ENCODE results near the gene VPS13D. TPM values are rescaled to one million over a fixed set of nuclear protein-coding genes. Genes with fewer than 3 reads are reported as not detected.

VPS13D gene
- total RNA-seq, 1 experiment from 2014 or later, result 31.6 TPM

DNA sequence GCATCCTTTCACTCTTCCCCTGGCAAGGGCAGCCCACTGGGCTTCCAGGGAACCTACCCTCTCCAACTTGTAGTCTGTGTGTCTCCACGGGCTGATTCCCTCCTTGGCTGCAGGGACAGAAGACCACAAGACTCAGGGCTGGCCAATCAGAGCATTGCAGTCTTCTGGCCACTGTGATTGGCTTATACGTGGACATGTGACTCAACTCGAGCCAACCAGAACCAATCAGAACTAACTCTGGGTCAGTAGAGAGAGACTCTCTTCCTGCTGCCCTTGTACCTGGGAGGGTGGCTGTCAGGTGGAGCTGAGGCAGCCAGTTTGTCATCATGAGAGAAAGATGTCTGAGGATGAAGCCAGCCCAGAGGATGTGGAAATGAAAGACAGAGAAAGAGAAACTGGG lies 324.1 kb downstream of the VPS13D start:
- H3K79me2 ChIP-seq (ENCODE audit: insufficient read depth, low read length), result no peaks in the 10 kb centered on the region
- CTCF ChIA-PET, result no interaction called here
- intact Hi-C loops (cut with micrococcal nuclease), result no loop called here
- POLR2A ChIA-PET, result no interaction called here
- H3K9me3 ChIP-seq (ENCODE audit: control insufficient read depth in 1 of 2, insufficient read depth in 1 of 2, low read depth in 1 of 2, low read length in 2 of 2), result no peaks in the 10 kb centered on the region
- H3K4me2 ChIP-seq (ENCODE audit: low read length), result peak overlapping the region; percentile 52
- peaks cover 23 to 61% of the 10 kb centered on the region in 2 experiments for H3K4me1 ChIP-seq (ENCODE audit: control insufficient read depth in 1 of 2, insufficient read depth in 2 of 2, low read length in 2 of 2)
- no peaks in the 10 kb centered on the region for H3K9me2 ChIP-seq (ENCODE audit: insufficient read depth)
- H3K36me3 ChIP-seq (ENCODE audit: control insufficient read depth in 1 of 2, insufficient read depth in 2 of 2, low read length in 2 of 2), result no peaks in the 10 kb centered on the region
- RAD21 ChIA-PET (ENCODE audit: low non-redundant PET in 1 of 2, low total read pairs in 2 of 2, uncharacterized antibody in 2 of 2, unreplicated experiment in 2 of 2), result no interaction called here
- no peaks in the 10 kb centered on the region for H4K20me1 ChIP-seq (ENCODE audit: insufficient read depth)
- no peak overlapping the region for H3K4me3 ChIP-seq (replicated peaks in 1 of 2; ENCODE audit: low read depth in 1 of 2, low read length in 2 of 2)
- TF ChIP-seq POLR2A (IDR thresholded peaks at IDR 0.05; ENCODE audit: borderline replicate concordance, extremely low read depth, insufficient read depth, insufficient read length) (no peak), TCF7L2 (IDR thresholded peaks at IDR 0.05; ENCODE audit: borderline replicate concordance, extremely low read depth, insufficient read depth, insufficient read length) (no peak), POLR2AphosphoS5 (IDR thresholded peaks at IDR 0.05; ENCODE audit: low read depth, low read length) (no peak), SRF (IDR thresholded peaks at IDR 0.05; ENCODE audit: low read depth) (no peak), CEBPB (IDR thresholded peaks at IDR 0.05; ENCODE audit: low read depth) (no peak)
- TF ChIP-seq, protein P1, sequence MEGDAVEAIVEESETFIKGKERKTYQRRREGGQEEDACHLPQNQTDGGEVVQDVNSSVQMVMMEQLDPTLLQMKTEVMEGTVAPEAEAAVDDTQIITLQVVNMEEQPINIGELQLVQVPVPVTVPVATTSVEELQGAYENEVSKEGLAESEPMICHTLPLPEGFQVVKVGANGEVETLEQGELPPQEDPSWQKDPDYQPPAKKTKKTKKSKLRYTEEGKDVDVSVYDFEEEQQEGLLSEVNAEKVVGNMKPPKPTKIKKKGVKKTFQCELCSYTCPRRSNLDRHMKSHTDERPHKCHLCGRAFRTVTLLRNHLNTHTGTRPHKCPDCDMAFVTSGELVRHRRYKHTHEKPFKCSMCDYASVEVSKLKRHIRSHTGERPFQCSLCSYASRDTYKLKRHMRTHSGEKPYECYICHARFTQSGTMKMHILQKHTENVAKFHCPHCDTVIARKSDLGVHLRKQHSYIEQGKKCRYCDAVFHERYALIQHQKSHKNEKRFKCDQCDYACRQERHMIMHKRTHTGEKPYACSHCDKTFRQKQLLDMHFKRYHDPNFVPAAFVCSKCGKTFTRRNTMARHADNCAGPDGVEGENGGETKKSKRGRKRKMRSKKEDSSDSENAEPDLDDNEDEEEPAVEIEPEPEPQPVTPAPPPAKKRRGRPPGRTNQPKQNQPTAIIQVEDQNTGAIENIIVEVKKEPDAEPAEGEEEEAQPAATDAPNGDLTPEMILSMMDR (IDR thresholded peaks at IDR 0.05 in 2 of 3, conservative IDR thresholded peaks at IDR 0.05 in 1 of 3; ENCODE audit: borderline replicate concordance in 1 of 3, insufficient read depth in 1 of 3, low read depth in 2 of 3, low read length in 2 of 3), result no peak
- TF ChIP-seq, protein P2, sequence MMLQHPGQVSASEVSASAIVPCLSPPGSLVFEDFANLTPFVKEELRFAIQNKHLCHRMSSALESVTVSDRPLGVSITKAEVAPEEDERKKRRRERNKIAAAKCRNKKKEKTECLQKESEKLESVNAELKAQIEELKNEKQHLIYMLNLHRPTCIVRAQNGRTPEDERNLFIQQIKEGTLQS (IDR thresholded peaks at IDR 0.05), result no peak
- DNase-seq (ENCODE audit: low read depth, low spot score) (peak; percentile 48), ATAC-seq (peak; percentile 64)
- H3K27me3 ChIP-seq (ENCODE audit: insufficient read depth, low read length), result no peaks in the 10 kb centered on the region
- BruUV-seq (replicated peaks), result no TSS peak
- no peak overlapping the region for H3K9ac ChIP-seq (ENCODE audit: low read length)
- no peak overlapping the region for H2AFZ ChIP-seq (ENCODE audit: low read depth, low read length, poor library complexity, severe bottlenecking)
- H3K27ac ChIP-seq (ENCODE audit: low read depth, low read length), result no peak overlapping the region

Measured in HCT116 (cell line).